ENCODE data around the gene INCA1. TPM values are rescaled to one million over a fixed set of nuclear protein-coding genes. Genes with fewer than 3 reads are reported as not detected.
A peak's percentile ranks its signal among the peaks of the same experiment; 100 is the strongest.

The INCA1 gene
- total RNA-seq, 1 experiment from 2014 or later, result 1.3 TPM

DNA sequence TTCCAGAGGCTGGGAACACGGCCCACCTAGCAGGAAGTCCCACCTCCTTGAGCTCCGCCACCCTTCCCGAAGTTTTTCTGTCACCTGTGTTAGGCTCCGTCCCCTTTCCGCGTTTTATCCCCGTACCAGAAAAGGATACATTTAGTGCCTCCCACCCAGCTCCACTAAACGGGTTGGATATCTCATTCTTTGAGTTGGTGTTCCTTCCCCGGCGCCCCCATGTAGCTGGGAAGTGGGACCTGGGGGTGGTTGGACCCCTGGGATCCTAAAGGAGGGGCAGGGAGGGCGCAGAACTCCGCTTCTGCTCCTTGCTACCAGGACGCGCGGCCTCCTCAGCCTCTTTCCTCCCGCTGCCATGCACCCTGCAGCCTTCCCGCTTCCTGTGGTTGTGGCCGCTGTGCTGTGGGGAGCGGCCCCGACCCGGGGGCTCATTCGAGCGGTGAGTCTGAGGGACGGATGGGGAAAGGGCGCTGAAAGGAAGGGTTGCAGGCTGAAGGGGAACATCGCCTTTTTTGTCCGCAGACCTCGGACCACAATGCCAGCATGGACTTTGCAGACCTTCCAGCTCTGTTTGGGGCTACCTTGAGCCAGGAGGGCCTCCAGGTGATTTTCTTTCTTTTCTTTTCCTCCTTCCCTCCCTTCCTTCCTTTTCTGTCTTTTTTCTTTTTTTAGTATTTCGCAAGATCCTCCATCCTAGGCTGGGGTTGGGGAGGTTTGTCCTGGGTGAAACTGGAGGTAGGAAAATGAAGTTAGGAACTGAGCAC, 56.6 kb downstream of the INCA1 start:
- Histone ChIP-seq H2BK12ac (ENCODE audit: insufficient read length, low read depth, low read length) (no peak overlapping the region), H3T11ph (ENCODE audit: low read length) (no peak overlapping the region), H3K79me1 (ENCODE audit: insufficient read depth, low read depth, low read length, poor library complexity, severe bottlenecking) (peaks cover 5% of the 10 kb centered on the region), H3K56ac (ENCODE audit: insufficient read length, low read depth, low read length) (no peak overlapping the region), H3K27ac (ENCODE audit: insufficient read length, low read depth, low read length) (peak overlapping the region; percentile 81), H3K4me2 (ENCODE audit: insufficient read depth, insufficient read length, low read length) (peak overlapping the region; percentile 80), H3K9ac (ENCODE audit: extremely low read depth, insufficient read length, low read length) (peak overlapping the region; percentile 96), H4K8ac (replicated peaks; ENCODE audit: insufficient read length, low read depth, low read length) (no peak overlapping the region), H4K91ac (ENCODE audit: insufficient read length, low read depth, low read length) (no peak overlapping the region), H2AFZ (ENCODE audit: low read length) (no peak overlapping the region), H3K23me2 (ENCODE audit: insufficient read length, low read depth, low read length, poor library complexity, severe bottlenecking) (peaks cover 17% of the 10 kb centered on the region), H3K27me3 (ENCODE audit: insufficient read depth, low read length) (no peaks in the 10 kb centered on the region), H2BK5ac (ENCODE audit: insufficient read length, low read length) (no peak overlapping the region), H4K5ac (ENCODE audit: insufficient read length, low read depth, low read length) (no peak overlapping the region), H3K9me3 (ENCODE audit: control insufficient read depth, low read depth, low read length) (no peaks in the 10 kb centered on the region), H3K18ac (ENCODE audit: insufficient read length, low read depth, low read length) (no peak overlapping the region), H2AK5ac (ENCODE audit: insufficient read length, low read length) (no peak overlapping the region), H2BK120ac (ENCODE audit: low read depth, low read length, poor library complexity, severe bottlenecking) (no peak overlapping the region), H4K20me1 (ENCODE audit: control insufficient read depth, insufficient read depth, insufficient read length) (peaks cover 7% of the 10 kb centered on the region), H3K14ac (ENCODE audit: insufficient read depth, low read length) (peak overlapping the region; percentile 90), H3K23ac (ENCODE audit: insufficient read length, low read depth, low read length) (no peak overlapping the region), H2BK15ac (ENCODE audit: low read depth, low read length) (no peak overlapping the region), H3K4ac (ENCODE audit: low read depth, low read length) (no peak overlapping the region), H3K79me2 (ENCODE audit: insufficient read depth, low read length) (peaks cover 6% of the 10 kb centered on the region; the same call in 1 of the 2 replicates), H2BK20ac (ENCODE audit: low read depth, low read length, poor library complexity, severe bottlenecking) (no peak overlapping the region), H3K4me1 (ENCODE audit: insufficient read depth, low read length) (no peaks in the 10 kb centered on the region)
- TF ChIP-seq CTCF (conservative IDR thresholded peaks at IDR 0.05), result no peak
- Mint-ChIP-seq H3K27me3 (ENCODE audit: low read depth) (peaks cover 6% of the 10 kb centered on the region), H3K9me3 (no peaks in the 10 kb centered on the region; a peak in 2 of 5 replicates), H3K27ac (peak overlapping the region; percentile 100), H3K4me1 (peaks cover 28 to 34% of the 10 kb centered on the region in 2 experiments), H3K4me3 (peak overlapping the region; percentile 95 to 98), H3K36me3 (ENCODE audit: insufficient read depth in 1 of 3, low read depth in 3 of 3) (peaks cover 37 to 83% (median 65%) of the 10 kb centered on the region in 3 experiments)
- WGBS (ENCODE audit: extremely low coverage, insufficient read length, low lambda C conversion rate), result no CpG with 5 or more reads among the region's 29 CpGs
- no peak for DNase-seq

Data from H9 (cell line).